GM18870 (cell line): ENCODE measurements around the gene NCKAP5L.

Experiments
- ATAC-seq: cut with Tn5 transposase; IDR thresholded peaks from one replicate; pipeline ENCODE4 v1.9.1; 2021; ENCODE audit warnings: moderate library complexity; ENCODE audit not compliant: unreplicated experiment

NCKAP5L gene

DNA sequence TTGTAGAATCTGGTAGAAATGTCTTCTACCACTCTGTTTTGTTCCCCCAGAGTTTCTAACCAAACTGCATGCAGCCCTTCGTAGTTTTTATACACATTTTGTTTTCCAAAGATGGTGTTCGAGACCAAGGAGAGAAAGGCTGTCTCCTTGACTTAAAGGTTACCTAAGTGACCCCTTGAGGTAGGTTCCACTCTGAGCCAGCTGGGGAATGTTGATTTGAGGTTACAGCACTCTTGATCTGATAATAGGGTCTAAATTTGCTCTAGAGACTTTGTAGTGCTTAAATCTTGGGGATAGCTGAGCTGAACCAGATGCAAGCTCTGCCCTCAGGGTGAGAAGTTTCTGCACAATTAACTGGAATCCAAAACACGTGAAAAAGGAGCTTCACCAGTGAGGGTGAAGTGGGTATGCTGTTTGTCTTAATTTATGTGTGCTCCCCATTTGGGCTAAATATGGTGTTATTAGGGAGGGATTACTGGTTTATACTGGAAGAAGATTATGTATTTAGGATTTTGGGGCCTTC lies 83.8 kb downstream of the NCKAP5L start:
- no peak for ATAC-seq

DNA sequence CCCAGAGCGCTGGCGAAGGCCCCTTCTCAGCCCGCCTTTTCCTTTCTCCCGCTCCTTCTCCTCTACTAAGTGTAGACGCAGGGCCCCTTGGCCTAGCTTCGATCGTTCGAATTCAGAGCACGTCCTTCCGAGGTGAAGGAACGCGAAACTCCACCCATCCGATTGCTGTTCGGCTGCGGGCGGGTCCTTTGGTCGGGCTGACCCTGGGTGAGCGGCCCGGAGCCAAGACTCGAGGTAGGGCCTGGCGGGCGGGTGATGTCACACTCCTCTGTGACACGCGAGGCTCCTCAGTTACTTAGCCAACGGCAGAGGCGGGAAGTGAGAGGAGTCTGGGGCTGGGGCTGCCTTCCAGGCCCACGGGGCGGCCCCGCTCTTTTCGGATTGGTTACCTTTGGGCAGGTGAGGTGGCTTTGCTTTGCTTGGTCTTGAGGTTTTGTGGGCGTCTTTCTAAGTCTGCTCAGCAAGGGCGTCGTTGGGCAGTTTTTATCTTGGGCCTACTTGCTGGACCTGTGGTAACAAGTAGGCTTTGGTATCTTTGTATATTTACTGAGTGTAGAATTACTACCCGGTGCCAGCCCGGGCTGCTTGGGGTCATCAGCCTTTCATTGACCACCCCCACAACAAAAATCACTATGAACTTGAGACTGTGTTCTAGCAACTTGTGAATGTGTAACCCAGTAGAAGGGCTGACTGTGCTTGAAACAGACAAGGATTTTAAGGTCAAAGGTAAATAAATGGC lies 86.2 kb downstream of the NCKAP5L start:
- ATAC-seq: peak; percentile 36
